SH-SY5Y (cell line): ENCODE measurements around the gene LSM8.

Experiments used
- GATA2 ChIP-seq: IDR thresholded peaks from 2 replicates; pipeline ENCODE4 v1.6.1; 2011; ENCODE audit warnings: mild to moderate bottlenecking, low read depth, low read length
- GATA3 ChIP-seq: IDR thresholded peaks from 2 replicates; pipeline ENCODE4 v1.6.1; 2011; ENCODE audit warnings: low read depth, mild to moderate bottlenecking, low read length, moderate library complexity

DNA sequence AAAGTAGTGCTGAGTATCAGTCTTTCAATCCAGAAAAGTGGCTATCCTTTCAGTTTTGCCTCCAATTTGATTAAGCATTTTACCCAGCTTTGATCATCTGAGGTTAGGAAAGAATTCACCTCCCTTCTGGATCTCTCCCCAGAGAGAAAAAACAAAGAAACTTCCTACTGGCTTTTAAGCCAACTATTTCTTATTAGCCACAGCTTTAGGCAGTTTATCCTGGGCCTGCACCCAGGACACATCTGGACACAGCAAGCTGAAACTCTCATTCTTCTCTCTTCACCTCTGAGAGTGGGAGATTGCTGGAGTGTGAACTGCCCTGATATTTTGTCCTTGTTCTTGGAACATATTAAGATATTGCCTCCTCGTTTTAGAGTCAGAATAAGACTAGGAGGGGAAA is 43.5 kb upstream of the LSM8 start:
- TF ChIP-seq GATA2 (no peak), GATA3 (no peak)
